LNCAP (cell line): Measurements from ENCODE around the gene DNAH7.

Experiments
- TF ChIP-seq, protein P1 (sequence below): fragments of 450-650 bp; IDR thresholded peaks from 2 replicates; pipeline ENCODE4 v1.5.1; 2017; ENCODE audit warnings: mild to moderate bottlenecking

Gene DNAH7

DNA sequence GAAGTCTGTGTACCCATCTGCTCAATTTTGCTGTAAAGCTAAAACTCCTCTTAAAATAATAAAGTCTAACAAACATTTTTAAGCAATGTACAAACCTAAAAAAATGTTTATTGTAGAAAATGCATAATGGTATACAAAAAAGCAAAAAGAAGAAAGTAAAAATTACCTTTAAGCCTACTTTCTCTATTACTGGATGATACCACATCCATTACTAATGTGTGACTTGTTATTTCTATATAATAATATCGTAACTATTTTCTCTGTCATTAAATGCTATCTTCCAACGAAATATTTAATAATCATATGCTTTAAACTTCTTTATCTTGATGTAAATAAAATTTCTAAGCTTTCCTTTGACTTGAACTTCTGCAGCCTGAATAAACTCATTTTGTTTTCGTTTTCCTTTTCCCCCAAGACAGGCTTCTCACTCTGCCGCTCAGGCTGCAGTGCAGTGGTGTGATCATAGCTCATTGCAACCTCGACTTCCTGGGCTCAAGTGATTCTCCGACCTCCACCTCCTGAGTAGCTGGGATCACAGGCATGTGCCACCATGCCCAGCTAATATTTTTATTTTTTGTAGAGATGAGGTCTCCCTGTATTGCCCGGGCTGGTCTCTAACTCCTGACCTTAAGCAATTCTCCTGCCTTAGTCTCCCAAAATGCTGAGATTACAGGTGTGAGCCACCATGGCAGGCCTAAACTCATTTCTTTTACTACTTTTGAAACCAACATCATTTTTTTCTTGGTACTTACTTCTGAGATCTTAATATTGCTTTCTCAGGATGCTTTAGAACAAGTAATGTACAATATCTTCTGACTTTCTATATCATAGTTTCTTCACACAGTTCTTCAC is 18.1 kb upstream of the DNAH7 start:
- TF ChIP-seq, protein P1, sequence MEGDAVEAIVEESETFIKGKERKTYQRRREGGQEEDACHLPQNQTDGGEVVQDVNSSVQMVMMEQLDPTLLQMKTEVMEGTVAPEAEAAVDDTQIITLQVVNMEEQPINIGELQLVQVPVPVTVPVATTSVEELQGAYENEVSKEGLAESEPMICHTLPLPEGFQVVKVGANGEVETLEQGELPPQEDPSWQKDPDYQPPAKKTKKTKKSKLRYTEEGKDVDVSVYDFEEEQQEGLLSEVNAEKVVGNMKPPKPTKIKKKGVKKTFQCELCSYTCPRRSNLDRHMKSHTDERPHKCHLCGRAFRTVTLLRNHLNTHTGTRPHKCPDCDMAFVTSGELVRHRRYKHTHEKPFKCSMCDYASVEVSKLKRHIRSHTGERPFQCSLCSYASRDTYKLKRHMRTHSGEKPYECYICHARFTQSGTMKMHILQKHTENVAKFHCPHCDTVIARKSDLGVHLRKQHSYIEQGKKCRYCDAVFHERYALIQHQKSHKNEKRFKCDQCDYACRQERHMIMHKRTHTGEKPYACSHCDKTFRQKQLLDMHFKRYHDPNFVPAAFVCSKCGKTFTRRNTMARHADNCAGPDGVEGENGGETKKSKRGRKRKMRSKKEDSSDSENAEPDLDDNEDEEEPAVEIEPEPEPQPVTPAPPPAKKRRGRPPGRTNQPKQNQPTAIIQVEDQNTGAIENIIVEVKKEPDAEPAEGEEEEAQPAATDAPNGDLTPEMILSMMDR: no peak

GRCh38 chr2:196083601-196084000 is 15.0 kb upstream of the DNAH7 start:
- TF ChIP-seq, protein P1: no peak

- TF ChIP-seq, protein P1: no peak
These were observed 11.9 kb upstream of the DNAH7 start for GRCh38 chr2:196080526-196080925.

- TF ChIP-seq, protein P1: no peak
These were observed 10.4 kb upstream of the DNAH7 start for GRCh38 chr2:196079052-196079451.

DNA sequence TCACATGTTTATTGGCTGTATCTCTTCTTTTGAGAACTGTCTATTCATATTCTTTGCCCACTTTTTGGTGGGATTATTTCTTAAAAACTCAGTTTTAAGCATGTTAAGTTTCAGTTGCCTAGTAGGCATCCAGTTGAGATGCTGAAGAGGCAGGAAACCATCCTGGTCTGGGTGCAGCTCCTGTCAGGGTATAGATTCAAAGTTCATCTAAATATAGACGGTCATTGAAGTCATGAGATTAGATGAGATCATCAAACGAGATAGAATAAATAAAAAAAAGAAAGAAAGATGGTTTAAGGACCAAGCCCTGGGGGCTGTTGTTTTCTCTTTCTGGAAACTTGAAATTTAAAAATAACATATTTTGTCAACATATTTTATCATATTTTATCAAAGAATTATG is 9.2 kb upstream of the DNAH7 start:
- TF ChIP-seq, protein P1: no peak

- TF ChIP-seq, protein P1: no peak
These were observed 8.3 kb upstream of the DNAH7 start for GRCh38 chr2:196076778-196077568.

GRCh38 chr2:196075196-196075595 is 6.6 kb upstream of the DNAH7 start:
- TF ChIP-seq, protein P1: no peak
